PFSK-1 (cell line): ENCODE results near the gene TIGD7.

Experiments
- POLR2AphosphoS5 ChIP-seq: IDR thresholded peaks from 2 replicates; pipeline ENCODE4 v1.6.1; 2012; ENCODE audit warnings: low read depth, mild to moderate bottlenecking, control low read depth, low read length, moderate library complexity
- TAF1 ChIP-seq: IDR thresholded peaks from 2 replicates; pipeline ENCODE4 v1.6.1; 2012; ENCODE audit warnings: low read length, control low read depth, borderline replicate concordance; ENCODE audit not compliant: insufficient read depth
- TF ChIP-seq, protein P1 (sequence below), 2 experiments: IDR thresholded peaks; 2 replicates each; pipeline versions ENCODE4 v1.6.1 to v1.8.0; 2011 to 2012; ENCODE audit warnings: low read depth in 2 of 2, low read length in 2 of 2, control low read depth in 1 of 2, inconsistent platforms in 1 of 2, mild to moderate bottlenecking in 1 of 2, moderate library complexity in 1 of 2; ENCODE audit not compliant: insufficient read depth in 1 of 2

- TF ChIP-seq, protein P1, sequence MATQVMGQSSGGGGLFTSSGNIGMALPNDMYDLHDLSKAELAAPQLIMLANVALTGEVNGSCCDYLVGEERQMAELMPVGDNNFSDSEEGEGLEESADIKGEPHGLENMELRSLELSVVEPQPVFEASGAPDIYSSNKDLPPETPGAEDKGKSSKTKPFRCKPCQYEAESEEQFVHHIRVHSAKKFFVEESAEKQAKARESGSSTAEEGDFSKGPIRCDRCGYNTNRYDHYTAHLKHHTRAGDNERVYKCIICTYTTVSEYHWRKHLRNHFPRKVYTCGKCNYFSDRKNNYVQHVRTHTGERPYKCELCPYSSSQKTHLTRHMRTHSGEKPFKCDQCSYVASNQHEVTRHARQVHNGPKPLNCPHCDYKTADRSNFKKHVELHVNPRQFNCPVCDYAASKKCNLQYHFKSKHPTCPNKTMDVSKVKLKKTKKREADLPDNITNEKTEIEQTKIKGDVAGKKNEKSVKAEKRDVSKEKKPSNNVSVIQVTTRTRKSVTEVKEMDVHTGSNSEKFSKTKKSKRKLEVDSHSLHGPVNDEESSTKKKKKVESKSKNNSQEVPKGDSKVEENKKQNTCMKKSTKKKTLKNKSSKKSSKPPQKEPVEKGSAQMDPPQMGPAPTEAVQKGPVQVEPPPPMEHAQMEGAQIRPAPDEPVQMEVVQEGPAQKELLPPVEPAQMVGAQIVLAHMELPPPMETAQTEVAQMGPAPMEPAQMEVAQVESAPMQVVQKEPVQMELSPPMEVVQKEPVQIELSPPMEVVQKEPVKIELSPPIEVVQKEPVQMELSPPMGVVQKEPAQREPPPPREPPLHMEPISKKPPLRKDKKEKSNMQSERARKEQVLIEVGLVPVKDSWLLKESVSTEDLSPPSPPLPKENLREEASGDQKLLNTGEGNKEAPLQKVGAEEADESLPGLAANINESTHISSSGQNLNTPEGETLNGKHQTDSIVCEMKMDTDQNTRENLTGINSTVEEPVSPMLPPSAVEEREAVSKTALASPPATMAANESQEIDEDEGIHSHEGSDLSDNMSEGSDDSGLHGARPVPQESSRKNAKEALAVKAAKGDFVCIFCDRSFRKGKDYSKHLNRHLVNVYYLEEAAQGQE (IDR thresholded peaks at IDR 0.05; ENCODE audit: insufficient read depth in 1 of 2, low read depth in 2 of 2, low read length in 2 of 2) = no peak
- TF ChIP-seq TAF1 = no peak
- no peak for TF ChIP-seq POLR2AphosphoS5
Measured at GRCh38 chr16:3249451-3249850, 55.8 kb downstream of the TIGD7 start.
